Measurements from ENCODE around the gene HOXB2. TPM values are rescaled to one million over a fixed set of nuclear protein-coding genes. Genes with fewer than 3 reads are reported as not detected.

The HOXB2 gene
- total and polyA plus RNA-seq, 2 experiments from 2014 or later: not detected

DNA sequence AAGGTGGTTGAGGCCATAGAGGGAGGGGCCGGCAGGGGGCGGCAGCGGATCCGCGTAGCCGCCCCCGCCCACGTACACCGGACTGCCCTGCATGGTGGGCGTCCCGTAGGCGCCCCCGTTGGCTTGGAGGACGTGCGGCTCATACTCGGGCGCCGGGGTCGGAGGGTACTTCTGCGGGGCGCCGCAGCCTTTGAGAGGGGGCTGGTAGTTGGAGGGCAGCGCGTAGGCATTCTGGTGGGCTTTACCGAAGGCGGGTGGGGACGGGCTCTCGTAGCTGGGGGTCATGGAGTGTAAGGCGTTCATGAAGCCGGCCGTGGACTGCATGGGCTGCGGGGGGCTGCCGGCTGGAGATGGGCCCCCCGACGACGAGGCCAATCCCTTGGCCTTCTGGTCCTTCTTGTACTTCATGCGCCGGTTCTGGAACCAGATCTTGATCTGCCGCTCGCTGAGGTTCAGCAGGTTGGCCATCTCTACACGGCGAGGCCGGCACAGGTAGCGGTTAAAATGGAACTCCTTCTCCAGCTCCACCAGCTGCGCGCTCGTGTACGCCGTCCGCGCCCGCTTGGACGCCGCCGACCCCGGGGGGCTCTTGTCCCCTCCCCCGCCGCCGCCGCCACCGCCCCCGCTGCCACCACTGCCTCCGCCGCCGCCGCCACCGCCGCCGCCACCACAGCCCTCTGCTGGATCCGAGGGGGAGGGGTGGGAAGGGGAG, 5.7 kb upstream of the HOXB2 start:
- Mint-ChIP-seq H3K36me3 (ENCODE audit: low read depth) (no peaks in the 10 kb centered on the region), H3K4me1 (peaks cover 60% of the 10 kb centered on the region), H3K9me3 (no peaks in the 10 kb centered on the region; the same call in 2 of the 3 replicates), H3K27ac (no peak overlapping the region), H3K27me3 (ENCODE audit: insufficient read depth, low read depth, poor library complexity) (peaks cover 99% of the 10 kb centered on the region), H3K4me3 (0 out of 3 replicates have a peak overlapping the region, but pooled peaks have one; percentile 36)
- H4K20me1 ChIP-seq (replicated peaks; ENCODE audit: insufficient read depth): peaks cover 21% of the 10 kb centered on the region
- DNase-seq (ENCODE audit: low spot score) (peak; percentile 64), ATAC-seq (peak; percentile 5)
- no peak overlapping the region for H2AFZ ChIP-seq
- peaks cover 100% of the 10 kb centered on the region for H3K27me3 ChIP-seq (ENCODE audit: insufficient read depth)
- H3K27ac ChIP-seq (ENCODE audit: low read depth): no peak overlapping the region
- H3F3A ChIP-seq (replicated peaks; ENCODE audit: low read depth): peaks cover 32% of the 10 kb centered on the region
- H3K36me3 ChIP-seq (ENCODE audit: insufficient read depth): no peaks in the 10 kb centered on the region
- H3K4me2 ChIP-seq: peak overlapping the region; percentile 67
- H3K4me3 ChIP-seq: peak overlapping the region; percentile 43
- TF ChIP-seq EZH2 (IDR thresholded peaks at IDR 0.05; ENCODE audit: low read depth, unreplicated experiment) (peak; percentile 50), CTCF (conservative IDR thresholded peaks at IDR 0.05; ENCODE audit: low read depth in 2 of 2) (peak; percentile 6 to 54; a peak in 3 of 4 replicates), STAT1 (IDR thresholded peaks at IDR 0.05; ENCODE audit: unreplicated experiment) (no peak), JUNB (IDR thresholded peaks at IDR 0.05; ENCODE audit: unreplicated experiment) (no peak), ZNF462 (CRISPR knock-in tag; IDR thresholded peaks at IDR 0.05) (no peak), EZH2phosphoT487 (IDR thresholded peaks at IDR 0.05; ENCODE audit: unreplicated experiment) (no peak), ZNF114 (CRISPR knock-in tag; IDR thresholded peaks at IDR 0.05) (no peak)
- H3K9me2 ChIP-seq (ENCODE audit: insufficient read depth): no peaks in the 10 kb centered on the region
- no peaks in the 10 kb centered on the region for H3K79me2 ChIP-seq (replicated peaks; ENCODE audit: insufficient read depth)
- H3K4me1 ChIP-seq (ENCODE audit: insufficient read depth): peaks cover 77% of the 10 kb centered on the region

All from GM23338 (cell line).